GM12878 (cell line): Measurements from ENCODE around the gene NAA20. TPM values are rescaled to one million over a fixed set of nuclear protein-coding genes. Genes with fewer than 3 reads are reported as not detected.

ENCODE experiments used
- ATAC-seq: fragments of 200-7000 bp; cut with Tn5 transposase; 3 replicates; pipeline ENCODE4 v1.9.1; 2020; ENCODE audit warnings: mild to moderate bottlenecking, moderate library complexity
- BruUV-seq: library from RNA; stranded (reverse); fragments of 400-500 nt; replicated peaks from 2 replicates; lab custom pipeline; 2021; lab: Mats Ljungman, UMichigan
- CTCF ChIA-PET: fragments of 300-600 bp; sonication (Branson Sonifier 250); formaldehyde crosslinking; extraction: SDS; loops from one replicate; lab custom pipeline; 2021; ENCODE audit warnings: inconsistent platforms; lab: Yijun Ruan, JAX
- POLR2A ChIA-PET: fragments of 350-600 bp; formaldehyde crosslinking; extraction: SDS; loops from one replicate; lab custom pipeline; 2021; ENCODE audit warnings: inconsistent platforms; lab: Charles Lee
- RAD21 ChIA-PET: fragments of 300-600 bp; sonication (Branson Sonifier 250); formaldehyde crosslinking; loops from one replicate; lab custom pipeline; 2023; ENCODE audit warnings: antibody characterized with exemption; ENCODE audit not compliant: unreplicated experiment; lab: Charles Lee
- SMC1A ChIA-PET: fragments of 300-600 bp; sonication (Branson Sonifier 250); formaldehyde crosslinking; loops from one replicate; lab custom pipeline; 2023; ENCODE audit not compliant: unreplicated experiment, uncharacterized antibody; lab: Charles Lee
- DNase-seq: peaks from one replicate; pipeline ENCODE4 v3.0.0-alpha.2; 2011; ENCODE audit warnings: low read depth, low spot score
- FAIRE-seq: peaks from 3 replicates; lab custom pipeline; 2011; peaks lifted over from hg19 to GRCh38; lab: Jason Lieb, UNC
- H2AFZ ChIP-seq: 2 replicates; pipeline ENCODE4 v1.6.0; 2011; ENCODE audit warnings: low read depth, low read length, control low read depth; ENCODE audit not compliant: control insufficient read depth
- H3K27ac ChIP-seq: 2 replicates; pipeline ENCODE4 v1.5.1; 2011; ENCODE audit warnings: control low read depth; ENCODE audit not compliant: control insufficient read depth, insufficient read depth
- H3K27me3 ChIP-seq, 2 experiments: replicated peaks in 1 of 2; 2 replicates each; pipeline versions ENCODE4 v1.6.0 to v1.6.1; 2011; ENCODE audit warnings: low read length in 1 of 2; ENCODE audit not compliant: control insufficient read depth in 2 of 2, insufficient read depth in 2 of 2
- H3K36me3 ChIP-seq, 2 experiments: 2 replicates each; pipeline ENCODE4 v1.5.1; 2011; ENCODE audit warnings: low read length in 1 of 2; ENCODE audit not compliant: control insufficient read depth in 2 of 2, insufficient read depth in 2 of 2
- H3K4me1 ChIP-seq: 2 replicates; pipeline ENCODE4 v1.6.1; 2011; ENCODE audit warnings: mild to moderate bottlenecking, low read length, moderate library complexity, mixed read lengths; ENCODE audit not compliant: control insufficient read depth, insufficient read depth
- H3K4me2 ChIP-seq: 2 replicates; pipeline ENCODE4 v1.6.0; 2011; ENCODE audit warnings: control low read depth; ENCODE audit not compliant: control insufficient read depth, insufficient read depth
- H3K4me3 ChIP-seq: fragments of 200-600 bp; sonication (generic); 2 replicates; pipeline ENCODE4 v1.5.1; 2016
- H3K79me2 ChIP-seq: 2 replicates; pipeline ENCODE4 v1.6.0; 2011; ENCODE audit warnings: low read length; ENCODE audit not compliant: control insufficient read depth, insufficient read depth
- H3K9ac ChIP-seq: 2 replicates; pipeline ENCODE4 v1.8.0; 2011; ENCODE audit warnings: low read length, control low read depth, mixed read lengths; ENCODE audit not compliant: control insufficient read depth, insufficient read depth
- H3K9me3 ChIP-seq: replicated peaks from 3 replicates; pipeline ENCODE4 v1.5.1; 2011; ENCODE audit warnings: mild to moderate bottlenecking, low read length; ENCODE audit not compliant: control insufficient read depth, insufficient read depth
- H4K20me1 ChIP-seq: 2 replicates; pipeline ENCODE4 v1.6.0; 2011; ENCODE audit not compliant: control insufficient read depth, insufficient read depth
- ATF7 ChIP-seq: fragments of 450-650 bp; IDR thresholded peaks from 2 replicates; pipeline ENCODE4 v1.6.1; 2016; ENCODE audit warnings: low read depth, mild to moderate bottlenecking
- BHLHE40 ChIP-seq, 2 experiments: fragments of 450-650 bp in 1 of 2; IDR thresholded peaks; 2 replicates each; pipeline ENCODE4 v1.6.1; 2011 to 2017; ENCODE audit warnings: low read depth in 2 of 2, borderline replicate concordance in 1 of 2, improper control_type of control experiment in 1 of 2, low read length in 1 of 2, mild to moderate bottlenecking in 1 of 2
- CBFB ChIP-seq: IDR thresholded peaks from 2 replicates; pipeline ENCODE4 v1.6.1; 2016; ENCODE audit warnings: antibody characterized with exemption, low read depth
- CBX3 ChIP-seq: fragments of 200-600 bp; sonication (generic); IDR thresholded peaks from 2 replicates; pipeline ENCODE4 v1.6.1; 2016; ENCODE audit warnings: low read depth, borderline replicate concordance
- CREB1 ChIP-seq: IDR thresholded peaks from 2 replicates; pipeline ENCODE4 v1.6.1; 2012; ENCODE audit warnings: low read depth, mild to moderate bottlenecking, inconsistent platforms
- CREM ChIP-seq: IDR thresholded peaks from 2 replicates; pipeline ENCODE4 v1.6.1; 2014; ENCODE audit warnings: antibody characterized with exemption, low read depth
- FOXM1 ChIP-seq: IDR thresholded peaks from 2 replicates; pipeline ENCODE4 v1.6.1; 2012; ENCODE audit warnings: low read depth, mild to moderate bottlenecking, inconsistent platforms, low read length, moderate library complexity
- GATAD2B ChIP-seq: fragments of 450-650 bp; conservative IDR thresholded peaks from 2 replicates; pipeline ENCODE4 v1.6.1; 2017; ENCODE audit warnings: low read depth, mild to moderate bottlenecking, moderate library complexity
- IKZF1 ChIP-seq: fragments of 450-650 bp; conservative IDR thresholded peaks from 2 replicates; pipeline ENCODE4 v1.6.1; 2017; ENCODE audit warnings: antibody characterized with exemption, mild to moderate bottlenecking
- JUNB ChIP-seq: IDR thresholded peaks from 2 replicates; pipeline ENCODE4 v1.6.1; 2016; ENCODE audit warnings: antibody characterized with exemption, mild to moderate bottlenecking
- KDM1A ChIP-seq: fragments of 200-600 bp; sonication (generic); IDR thresholded peaks from 2 replicates; pipeline ENCODE4 v1.6.1; 2016; ENCODE audit warnings: borderline replicate concordance
- MAX ChIP-seq: IDR thresholded peaks from 2 replicates; pipeline ENCODE4 v1.6.1; 2012; ENCODE audit warnings: low read depth, low read length, improper control_type of control experiment
- MTA3 ChIP-seq: IDR thresholded peaks from 2 replicates; pipeline ENCODE4 v1.6.1; 2012; ENCODE audit warnings: low read length, inconsistent platforms, borderline replicate concordance
- MXI1 ChIP-seq: fragments of 150-350 bp; IDR thresholded peaks from 2 replicates; pipeline ENCODE4 v1.6.1; 2011; ENCODE audit warnings: low read depth, mild to moderate bottlenecking, inconsistent platforms, low read length, improper control_type of control experiment
- PML ChIP-seq: IDR thresholded peaks from 2 replicates; pipeline ENCODE4 v1.6.1; 2012; ENCODE audit warnings: low read length, inconsistent platforms
- POLR2A ChIP-seq: IDR thresholded peaks from 2 replicates; pipeline ENCODE4 v1.6.1; 2011; ENCODE audit warnings: low read depth, mild to moderate bottlenecking, low read length
- POLR2AphosphoS5 ChIP-seq: IDR thresholded peaks from 2 replicates; pipeline ENCODE4 v1.6.1; 2011; ENCODE audit warnings: mild to moderate bottlenecking, low read length, inconsistent platforms
- SMAD5 ChIP-seq: IDR thresholded peaks from 2 replicates; pipeline ENCODE4 v1.6.1; 2016; ENCODE audit warnings: antibody characterized with exemption, low read depth
- SRF ChIP-seq, 2 experiments: IDR thresholded peaks; 2 replicates each; pipeline ENCODE4 v1.6.1; 2011; ENCODE audit warnings: low read depth in 2 of 2, low read length in 2 of 2, mild to moderate bottlenecking in 1 of 2, moderate library complexity in 1 of 2
- WGBS: methylation state at CpG from one replicate; pipeline ENCODE4 v1.1.6; 2016; ENCODE audit warnings: low lambda C conversion rate; ENCODE audit not compliant: insufficient replicate concordance, insufficient coverage; ENCODE audit errors: missing lambda C conversion rate; 5-methylcytosine and 5-hydroxymethylcytosine counted together
- in situ Hi-C: fragments of 300-500 bp; cut with MboI; formaldehyde crosslinking; loops from 9 replicates; pipeline ENCODE4 v1.14.3; 2018; ENCODE audit warnings: mixed read lengths
- intact Hi-C: fragments of 100-400 bp; cut with micrococcal nuclease; formaldehyde crosslinking; loops from one replicate; pipeline ENCODE4 v1.14.2; 2022; ENCODE audit not compliant: unreplicated experiment
- polyA plus RNA-seq, 11 experiments: library from polyadenylated mRNA; depleted of rRNA in 4 of 11; unstranded in 6 of 11; stranded (reverse) in 5 of 11; fragments of >200 nt; fragmentation: Nextera tagmentation in 4 of 11; fragmentation: Illumina TruSeq in 1 of 11; extraction: Ambion mirVana in 4 of 11; extraction: Trizol in 1 of 11; gene quantifications; 1 replicate in 1 of 11; 2 replicates in 10 of 11; pipeline versions ENCODE4 v1.2.1 to v1.2.3, GENCODE V29; 2011 to 2016; ENCODE audit warnings: inconsistent platforms in 2 of 11, missing spikeins in 2 of 11, low read depth in 1 of 11
- total RNA-seq, 4 experiments: library from RNA; depleted of rRNA in 3 of 4; stranded (reverse); fragments of >200 nt in 3 of 4; fragmentation: Illumina TruSeq in 1 of 4; extraction: Trizol in 1 of 4; gene quantifications; 2 replicates each; pipeline versions ENCODE4 v1.2.1 to v1.2.3, GENCODE V29; 2013 to 2021
- TF ChIP-seq, protein P1 (sequence below): IDR thresholded peaks from 2 replicates; pipeline ENCODE4 v1.6.1; 2011; ENCODE audit warnings: borderline replicate concordance, low read depth, mild to moderate bottlenecking, moderate library complexity, mixed read lengths, low read length; ENCODE audit not compliant: insufficient read depth; ENCODE audit errors: extremely low read length

Gene NAA20
- total and polyA plus RNA-seq, 10 of the 15 experiments (the other 5 are each of a cell fraction or from before 2014, with no cell fraction given): 48.3 to 366 (median 89.1) TPM

DNA sequence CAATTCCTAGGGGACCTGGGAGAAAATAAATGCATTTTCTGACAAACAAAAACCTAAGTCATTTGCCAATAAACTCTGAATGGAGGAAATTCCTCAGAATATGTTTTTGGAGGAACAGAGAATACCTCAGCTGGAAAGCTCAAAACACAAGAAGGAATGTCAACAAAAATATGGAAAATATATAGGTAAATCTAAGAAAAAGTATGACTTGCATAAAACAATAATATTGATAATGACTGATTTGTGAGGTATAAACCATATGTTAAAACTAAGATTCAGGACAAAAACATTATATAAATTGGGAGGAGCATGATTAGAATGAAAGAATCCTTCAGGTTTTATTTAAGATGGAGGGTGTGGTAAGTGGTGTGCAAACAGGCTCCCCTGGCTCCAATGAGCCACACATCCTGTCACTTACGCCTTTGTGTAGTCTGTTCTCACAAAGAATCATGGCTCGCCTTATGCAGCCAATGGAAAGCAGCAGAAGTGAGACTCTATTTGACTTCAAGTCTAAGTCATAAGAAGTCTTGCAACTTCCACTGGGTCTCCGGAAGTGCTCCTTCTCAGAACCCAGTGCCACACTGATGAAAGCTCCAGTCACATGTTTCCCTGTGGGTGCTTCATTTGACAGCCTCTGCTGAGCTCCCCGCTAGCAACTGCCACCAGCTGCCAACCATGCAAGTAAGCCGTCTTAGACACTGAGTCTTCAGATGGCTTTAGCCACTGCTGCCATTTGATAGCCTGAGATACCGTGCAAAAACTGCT is 43.3 kb downstream of the NAA20 start:
- SMC1A ChIA-PET: interaction anchor here (0.8 kb wide), 1 partner anchor 177 kb away, joined by 3 read pairs; no protein-coding TSS in a partner anchor
- Histone ChIP-seq H3K79me2 (no peaks in the 10 kb centered on the region), H3K9me3 (no peaks in the 10 kb centered on the region), H2AFZ (no peak overlapping the region), H4K20me1 (no peaks in the 10 kb centered on the region), H3K4me1 (no peaks in the 10 kb centered on the region), H3K9ac (no peak overlapping the region), H3K36me3 (no peaks in the 10 kb centered on the region), H3K27ac (no peak overlapping the region), H3K4me3 (no peak overlapping the region), H3K4me2 (no peak overlapping the region), H3K27me3 (no peaks in the 10 kb centered on the region; a peak in 1 of 4 replicates)
- FAIRE-seq (no peak), ATAC-seq (peak; percentile 60), DNase-seq (no peak)
- intact Hi-C loops (no loop called here), in situ Hi-C loops (no loop called here)
- TF ChIP-seq KDM1A (no peak), MAX (no peak), CBX3 (no peak), SRF (IDR thresholded peaks at IDR 0.05; ENCODE audit: low read depth in 2 of 2, low read length in 2 of 2) (no peak), IKZF1 (no peak), GATAD2B (no peak), CBFB (no peak), MXI1 (no peak), SMAD5 (no peak), ATF7 (no peak), CREB1 (no peak), BHLHE40 (IDR thresholded peaks at IDR 0.05; ENCODE audit: borderline replicate concordance in 1 of 2, low read depth in 2 of 2, low read length in 1 of 2) (no peak), JUNB (no peak), POLR2A (no peak), CREM (no peak), POLR2AphosphoS5 (no peak), MTA3 (no peak), PML (no peak), FOXM1 (no peak)
- TF ChIP-seq, protein P1, sequence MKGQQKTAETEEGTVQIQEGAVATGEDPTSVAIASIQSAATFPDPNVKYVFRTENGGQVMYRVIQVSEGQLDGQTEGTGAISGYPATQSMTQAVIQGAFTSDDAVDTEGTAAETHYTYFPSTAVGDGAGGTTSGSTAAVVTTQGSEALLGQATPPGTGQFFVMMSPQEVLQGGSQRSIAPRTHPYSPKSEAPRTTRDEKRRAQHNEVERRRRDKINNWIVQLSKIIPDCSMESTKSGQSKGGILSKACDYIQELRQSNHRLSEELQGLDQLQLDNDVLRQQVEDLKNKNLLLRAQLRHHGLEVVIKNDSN: no peak
- no TSS peak for BruUV-seq
- POLR2A ChIA-PET: no interaction called here
- RAD21 ChIA-PET: no interaction called here
- CTCF ChIA-PET: no interaction called here
- WGBS: 39% methylated on average over 6 of the region's 6 CpGs
